ENCODE results near the gene ST6GALNAC5.
A peak's percentile ranks its signal among the peaks of the same experiment; 100 is the strongest.

The ST6GALNAC5 gene

DNA sequence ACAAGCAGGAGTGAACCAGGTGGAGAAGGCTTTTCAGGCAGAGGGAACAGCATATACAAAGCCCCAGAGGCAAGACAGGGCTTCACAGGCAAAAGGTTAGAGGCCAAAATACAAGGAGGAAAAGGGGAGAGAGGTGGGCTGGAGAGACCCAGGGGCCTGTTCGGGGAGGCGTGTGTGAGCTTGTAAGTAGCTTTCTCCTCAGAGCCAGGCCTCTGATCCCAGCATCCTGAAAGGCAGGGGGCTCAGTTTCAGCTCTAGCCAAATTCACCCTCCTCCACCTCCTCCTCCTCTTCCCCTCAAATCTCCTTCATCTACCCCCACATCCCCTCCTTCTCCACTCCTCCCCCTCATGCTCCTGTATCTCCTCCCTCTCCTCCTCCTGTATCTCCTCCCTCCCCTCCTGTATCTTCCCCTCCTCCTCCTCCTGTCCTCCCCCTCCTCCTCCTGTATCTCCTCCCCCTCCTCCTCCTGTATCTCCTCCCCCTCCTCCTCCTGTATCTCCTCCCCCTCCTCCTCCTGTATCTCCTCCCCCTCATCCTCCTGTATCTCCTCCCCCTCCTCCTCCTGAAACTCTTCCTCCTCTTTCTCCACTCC, 148.6 kb downstream of the ST6GALNAC5 start:
- no peak for DNase-seq

DNA sequence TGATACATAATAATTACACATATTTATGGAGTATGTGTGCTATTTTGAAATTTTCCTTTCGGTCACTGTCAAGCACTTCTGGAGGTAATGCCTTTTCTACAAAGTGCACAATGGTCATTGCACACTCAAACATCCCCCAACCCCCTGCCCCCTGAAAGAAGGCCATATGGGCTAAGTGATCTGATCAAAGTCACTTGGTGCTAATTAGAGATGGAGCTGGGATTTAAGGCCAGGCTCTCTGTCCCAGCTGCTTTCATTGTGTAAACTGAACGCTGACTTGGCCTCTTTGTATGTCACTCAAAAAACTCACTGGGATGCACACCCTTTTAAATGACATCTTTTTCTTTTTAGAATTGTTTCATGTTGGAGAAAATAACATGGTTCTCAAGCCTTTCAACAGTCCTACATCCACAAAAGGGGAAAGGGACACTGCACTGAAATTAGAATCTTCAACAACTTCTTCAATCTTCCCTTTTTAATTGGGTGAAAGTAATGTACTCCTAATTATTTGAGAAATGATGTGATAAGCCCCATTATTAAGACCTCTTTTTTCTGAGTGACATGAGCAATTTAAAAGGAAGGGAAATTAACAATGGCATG, 149.2 kb downstream of the ST6GALNAC5 start:
- DNase-seq = peak; percentile 48

DNA sequence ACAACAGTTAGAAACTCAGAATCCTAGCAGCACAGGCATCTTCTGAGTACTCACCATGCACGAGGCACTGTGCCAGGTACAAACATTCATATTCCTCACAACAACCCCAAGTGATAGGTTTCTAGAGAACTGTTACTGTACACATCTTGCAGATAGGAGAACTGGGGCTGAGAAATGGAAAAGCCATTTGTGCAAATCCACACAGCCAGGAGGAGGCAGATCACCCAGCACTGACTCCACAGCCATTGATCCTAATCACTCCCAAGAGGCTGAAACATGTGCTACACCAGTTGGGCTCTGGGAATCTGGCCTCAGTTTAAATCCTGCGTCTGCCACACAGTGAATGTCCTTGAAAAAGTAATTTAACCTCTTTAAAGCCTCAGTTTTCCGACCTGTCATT, 151.0 kb downstream of the ST6GALNAC5 start:
- no peak for DNase-seq

DNA sequence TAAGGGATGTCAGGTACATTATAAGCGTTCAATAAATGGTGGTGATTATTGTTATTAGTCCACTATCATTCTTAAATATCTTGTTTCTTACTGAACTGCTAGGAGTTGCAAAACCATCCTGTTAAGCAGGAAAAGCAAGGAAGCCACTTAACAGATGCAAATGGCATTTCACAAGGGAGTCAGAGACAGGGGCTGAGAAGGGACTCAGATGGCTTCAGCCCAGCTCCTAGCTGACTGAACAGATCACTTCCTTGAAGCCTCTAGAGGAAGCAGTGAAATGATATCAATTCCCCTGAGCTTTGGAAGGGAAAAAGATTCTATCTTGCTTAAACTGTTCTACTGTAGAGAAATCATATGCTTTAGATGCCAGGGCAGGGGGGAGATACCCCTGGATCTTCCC, 151.5 kb downstream of the ST6GALNAC5 start:
- no peak for DNase-seq

GRCh38 chr1:77021732-77022131, 154.5 kb downstream of the ST6GALNAC5 start:
- DNase-seq = no peak

DNA sequence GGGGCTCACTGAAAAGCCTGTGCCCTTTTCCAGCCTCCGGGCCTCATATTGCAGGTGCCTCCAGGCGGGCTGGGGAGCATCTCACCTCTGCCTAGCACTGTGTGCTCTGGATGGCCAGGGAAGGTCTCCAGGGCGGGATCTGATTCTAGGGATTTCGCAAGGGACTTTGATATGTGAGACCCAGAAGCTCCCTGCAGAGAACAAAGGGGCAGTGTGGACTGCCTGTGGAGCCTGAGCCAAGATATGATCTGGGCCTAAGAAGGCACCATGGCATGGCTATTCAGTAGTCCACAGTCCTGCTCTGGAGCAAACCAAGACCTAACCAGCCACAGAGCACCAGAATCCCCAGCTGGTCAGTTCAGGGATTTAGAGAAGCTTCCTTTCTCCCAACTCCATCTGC, 157.2 kb downstream of the ST6GALNAC5 start:
- DNase-seq = no peak

DNA sequence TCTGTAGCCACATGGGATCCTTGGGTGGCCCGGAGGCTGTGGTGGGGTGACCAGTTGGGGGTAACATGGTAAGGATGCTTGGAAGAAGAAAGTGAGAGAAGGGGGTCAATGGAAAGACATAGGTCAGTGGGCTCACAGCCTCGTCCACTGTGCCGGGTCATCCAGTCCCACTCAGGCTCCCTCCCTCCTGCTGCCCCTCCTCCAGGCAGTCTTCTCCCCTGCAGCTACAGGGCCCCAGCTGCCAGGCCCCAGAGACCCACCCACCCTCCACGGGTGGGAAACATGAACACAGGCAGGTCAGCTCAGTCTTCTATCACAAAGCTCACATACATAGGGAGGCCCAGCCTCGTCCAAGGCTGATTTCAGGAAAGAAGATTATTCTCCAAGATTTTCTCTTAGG, 158.3 kb downstream of the ST6GALNAC5 start:
- no peak for DNase-seq

DNA sequence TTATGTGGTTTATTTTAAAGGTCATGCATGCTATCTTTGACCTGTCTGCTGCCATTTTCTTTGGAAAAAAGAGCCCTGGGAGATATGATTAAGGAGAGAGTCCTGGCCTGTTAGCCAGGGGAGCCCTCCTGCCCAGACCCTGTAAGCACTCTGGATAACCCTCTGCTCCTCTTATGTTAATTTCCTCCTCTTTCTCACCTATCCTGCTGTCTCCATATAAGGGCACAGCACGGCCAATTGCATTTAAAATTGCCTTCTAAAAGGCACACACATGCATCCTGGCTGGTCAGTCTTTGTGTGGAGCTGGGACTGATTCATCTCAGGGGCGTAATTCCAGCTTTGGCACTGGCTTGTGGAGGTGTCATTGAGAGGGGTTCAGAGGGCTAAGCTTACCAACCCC, 158.9 kb downstream of the ST6GALNAC5 start:
- no peak for DNase-seq

DNA sequence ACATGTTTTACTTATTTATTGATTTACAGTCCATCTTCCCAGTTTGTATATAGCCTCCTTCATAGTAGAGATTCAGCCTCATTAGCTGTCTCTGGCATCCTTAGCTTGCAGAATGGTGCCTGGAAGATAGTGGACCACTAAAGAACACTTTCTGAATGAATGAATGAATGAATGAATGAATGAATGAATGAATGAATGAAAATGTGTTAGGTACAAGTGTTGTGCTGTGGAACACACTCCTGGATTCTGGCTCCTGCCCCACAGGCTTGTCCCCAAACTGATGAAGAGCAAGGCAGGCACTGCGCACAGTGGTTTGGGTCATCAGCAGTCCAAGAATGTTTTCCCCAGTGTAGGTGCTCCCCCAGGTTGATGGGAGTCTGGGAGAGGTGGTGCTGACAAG, 159.4 kb downstream of the ST6GALNAC5 start:
- DNase-seq = no peak

GRCh38 chr1:77027847-77028246, 160.6 kb downstream of the ST6GALNAC5 start:
- no peak for DNase-seq

DNA sequence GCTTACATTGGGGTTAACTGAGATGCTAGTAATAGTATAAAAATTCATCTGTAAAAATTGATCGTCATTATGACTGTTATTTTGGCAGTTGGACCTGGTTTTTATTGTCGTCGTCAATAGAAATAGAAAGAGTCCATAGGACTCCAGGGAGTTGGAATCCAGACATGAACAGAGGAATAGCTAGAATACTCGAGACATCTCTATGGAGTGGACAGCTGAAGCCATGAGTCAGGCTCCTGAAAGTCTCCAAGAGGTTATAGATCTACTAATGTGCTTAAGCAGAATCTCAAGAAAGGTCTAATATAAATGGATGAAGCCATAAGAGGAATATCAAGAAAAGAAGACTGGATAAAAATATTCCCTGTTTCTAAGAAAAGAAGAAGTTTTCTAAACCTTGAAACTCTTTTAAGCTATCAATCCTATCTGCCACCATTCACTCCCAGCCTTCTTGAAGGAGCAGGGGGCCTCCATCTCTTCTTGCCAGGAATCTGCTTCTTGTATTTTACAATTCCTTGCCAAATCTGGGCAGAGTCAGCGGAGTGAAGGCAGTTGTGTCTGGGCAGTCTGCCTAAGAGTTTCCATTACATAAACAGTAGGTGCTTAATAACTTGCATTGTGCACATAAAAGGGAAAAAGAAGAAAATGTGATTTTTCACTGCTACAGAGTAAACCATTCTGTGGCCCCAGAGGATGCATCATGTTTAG, 163.3 kb downstream of the ST6GALNAC5 start:
- DNase-seq = no peak

DNA sequence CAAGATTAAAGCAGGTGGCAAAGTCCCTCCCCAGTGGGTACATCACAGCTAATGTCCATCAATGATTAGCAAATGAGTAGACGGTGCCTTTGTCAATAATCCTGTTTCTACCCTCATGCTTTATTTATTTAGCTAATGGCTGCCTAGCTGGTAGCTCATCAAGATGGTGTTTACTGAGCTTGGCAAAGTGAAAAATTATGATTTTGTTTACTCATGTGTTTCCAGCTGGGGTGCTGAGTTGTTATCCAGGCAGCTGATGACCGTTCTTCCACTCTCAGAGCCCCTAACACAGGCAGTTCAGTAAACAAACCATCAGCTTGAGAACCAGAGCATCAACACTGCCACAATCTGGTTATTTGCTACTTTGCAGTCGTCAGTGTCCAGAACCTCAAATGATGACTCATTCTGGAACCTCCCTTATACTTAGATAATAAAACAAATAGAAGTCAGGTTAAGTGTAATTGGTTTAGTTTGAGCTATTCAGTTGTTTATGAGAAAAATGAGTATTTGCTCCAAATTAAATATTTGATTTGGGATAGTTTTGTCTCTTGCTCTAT, 163.9 kb downstream of the ST6GALNAC5 start:
- peak; percentile 17 for DNase-seq

- DNase-seq = no peak
These were observed 169.3 kb downstream of the ST6GALNAC5 start for GRCh38 chr1:77036560-77036959.

- no peak for DNase-seq
These were observed 169.8 kb downstream of the ST6GALNAC5 start for GRCh38 chr1:77037038-77037437.

DNA sequence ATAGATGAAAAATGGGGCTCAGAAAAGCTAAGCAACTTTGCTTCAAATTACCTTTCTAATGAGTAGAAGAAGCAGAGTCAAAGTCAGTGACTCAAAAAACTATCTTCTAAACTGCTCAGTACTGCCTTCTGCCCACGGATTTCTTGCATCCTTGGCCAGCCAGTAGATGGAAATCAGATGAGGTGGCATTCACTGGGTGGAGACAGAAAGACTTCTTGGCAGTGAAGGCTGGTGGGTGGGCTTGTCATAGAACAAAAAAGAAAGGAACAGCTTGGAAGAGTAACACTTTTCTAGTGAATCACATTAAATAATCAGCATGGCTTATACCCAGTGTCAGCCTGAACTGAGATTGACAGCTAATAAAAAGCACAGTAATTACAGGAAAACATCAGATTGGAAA, 170.7 kb downstream of the ST6GALNAC5 start:
- DNase-seq = no peak

DNA sequence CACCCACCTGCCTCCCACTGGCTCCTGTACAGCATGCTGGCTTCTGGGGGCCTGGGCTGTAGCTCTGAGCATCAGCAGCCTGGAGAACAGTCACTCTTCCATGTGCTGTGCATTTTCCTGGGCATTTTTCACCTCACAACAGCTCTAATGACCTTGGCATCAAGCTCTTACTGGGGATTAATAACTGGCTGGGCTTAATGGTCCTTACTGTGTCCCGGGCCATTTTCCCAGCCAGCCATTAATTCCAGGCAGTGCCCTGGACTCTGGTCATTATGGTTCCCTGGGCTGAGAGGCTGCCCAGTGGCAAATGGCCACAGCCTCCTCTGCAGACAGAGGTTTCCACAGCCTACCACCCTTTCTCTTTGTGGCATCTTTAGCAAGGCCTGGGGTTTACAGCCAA, 171.8 kb downstream of the ST6GALNAC5 start:
- no peak for DNase-seq

DNA sequence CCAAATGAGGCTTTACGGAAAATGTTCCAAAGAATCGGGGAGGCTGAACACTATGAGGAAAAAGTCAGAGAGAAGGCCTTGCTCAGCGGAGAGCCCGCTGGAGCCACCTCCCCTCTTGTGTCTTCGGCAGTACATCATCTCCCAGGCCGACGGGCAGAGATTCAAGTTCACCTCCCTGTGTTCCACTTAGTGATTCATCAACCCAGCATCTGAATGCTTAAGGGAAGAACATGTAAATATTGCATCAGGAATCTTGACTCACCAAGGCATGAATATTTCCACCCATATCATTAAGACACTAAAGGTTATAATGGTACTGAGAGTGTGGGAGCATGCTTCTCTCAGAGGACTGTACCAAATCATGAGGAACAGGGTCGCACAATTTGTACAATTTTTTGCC, 172.5 kb downstream of the ST6GALNAC5 start:
- no peak for DNase-seq

- DNase-seq = no peak
These were observed 173.5 kb downstream of the ST6GALNAC5 start for GRCh38 chr1:77040826-77041225.

DNA sequence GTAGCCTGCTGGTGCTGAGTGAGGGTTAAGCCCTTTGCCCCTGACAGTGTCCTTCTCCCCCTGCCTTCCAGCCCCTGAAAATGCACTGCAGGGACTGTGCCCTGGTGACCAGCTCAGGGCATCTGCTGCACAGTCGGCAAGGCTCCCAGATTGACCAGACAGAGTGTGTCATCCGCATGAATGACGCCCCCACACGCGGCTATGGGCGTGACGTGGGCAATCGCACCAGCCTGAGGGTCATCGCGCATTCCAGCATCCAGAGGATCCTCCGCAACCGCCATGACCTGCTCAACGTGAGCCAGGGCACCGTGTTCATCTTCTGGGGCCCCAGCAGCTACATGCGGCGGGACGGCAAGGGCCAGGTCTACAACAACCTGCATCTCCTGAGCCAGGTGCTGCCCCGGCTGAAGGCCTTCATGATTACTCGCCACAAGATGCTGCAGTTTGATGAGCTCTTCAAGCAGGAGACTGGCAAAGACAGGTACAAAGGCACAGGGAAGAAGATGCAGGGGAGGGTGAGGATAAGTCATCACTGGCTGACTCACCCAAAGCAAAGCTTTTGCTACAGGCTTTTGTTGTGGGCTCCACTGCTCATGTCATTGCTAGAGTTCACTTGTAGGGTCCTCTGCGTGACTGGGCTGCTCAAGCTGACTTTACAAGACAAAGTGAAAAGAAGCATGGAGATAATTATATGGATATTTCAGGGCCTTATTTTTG, 177.0 kb downstream of the ST6GALNAC5 start:
- DNase-seq = no peak

DNA sequence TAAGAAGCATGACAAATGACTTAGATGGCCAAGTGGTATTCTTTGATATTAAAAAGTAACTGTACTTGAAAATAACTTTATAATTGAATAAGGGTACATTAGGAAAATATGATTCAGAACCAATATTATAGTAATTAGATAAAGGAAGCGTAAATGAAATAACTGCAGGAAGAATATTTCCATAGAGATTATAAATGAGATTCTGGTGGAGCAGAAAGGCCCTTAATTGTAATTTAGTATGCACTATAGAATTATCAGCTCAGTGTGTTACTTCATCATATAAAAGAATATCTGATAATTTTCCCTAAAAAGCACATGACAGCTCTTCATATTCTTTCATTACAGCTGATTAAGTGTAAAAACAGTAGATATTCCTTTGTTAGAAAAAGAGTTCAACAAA, 180.3 kb downstream of the ST6GALNAC5 start:
- DNase-seq = no peak

GRCh38 chr1:77047978-77048614, 180.8 kb downstream of the ST6GALNAC5 start:
- DNase-seq = no peak

DNA sequence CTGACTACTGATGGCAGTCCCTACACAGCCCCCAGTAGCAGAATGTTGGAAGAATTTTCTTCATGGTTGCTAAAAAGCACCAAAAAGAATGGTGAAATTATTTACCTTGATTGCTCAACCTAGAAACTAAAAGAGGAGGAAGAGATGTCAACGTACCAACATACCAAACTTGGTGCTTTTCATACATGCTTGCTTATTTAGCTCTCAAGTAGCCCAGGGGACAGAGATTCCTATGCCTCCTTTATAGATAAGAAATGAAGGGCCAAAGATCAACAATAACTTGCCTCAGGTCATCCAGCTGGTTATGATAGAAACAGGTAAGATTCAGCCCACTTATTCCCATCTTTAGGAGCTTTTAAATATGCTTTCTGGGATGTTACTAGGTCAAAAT, 181.3 kb downstream of the ST6GALNAC5 start:
- DNase-seq = no peak

GRCh38 chr1:77051425-77051824, 184.1 kb downstream of the ST6GALNAC5 start:
- no peak for DNase-seq
